ENCODE data around the gene ATR. TPM values are rescaled to one million over a fixed set of nuclear protein-coding genes. Genes with fewer than 3 reads are reported as not detected.

Gene ATR
- total and polyA plus RNA-seq, 9 of the 15 experiments (the other 6 are each of a cell fraction or from before 2014, with no cell fraction given) = 18.0 to 37.8 (median 23.2) TPM

GRCh38 chr3:142502187-142502985 is 76.1 kb downstream of the ATR start:
- Histone ChIP-seq H3K4me2 (ENCODE audit: insufficient read depth, low read length) (no peak overlapping the region), H3K4me3 (no peak overlapping the region), H3K36me3 (ENCODE audit: control insufficient read depth, insufficient read depth, low read length) (peaks cover 64% of the 10 kb centered on the region; the same call in 2 of the 3 replicates), H3K79me2 (ENCODE audit: control insufficient read depth, insufficient read depth, low read length) (no peaks in the 10 kb centered on the region), H3K9me1 (ENCODE audit: control insufficient read depth, insufficient read depth, low read length) (no peaks in the 10 kb centered on the region), H3K9me3 (replicated peaks; ENCODE audit: control insufficient read depth, insufficient read depth, low read depth, low read length) (no peaks in the 10 kb centered on the region), H3K27me3 (ENCODE audit: control insufficient read depth in 2 of 2, insufficient read depth in 2 of 2, low read length in 2 of 2) (no peaks in the 10 kb centered on the region), H3K9ac (ENCODE audit: insufficient read depth in 1 of 2, low read depth in 2 of 2, low read length in 2 of 2) (no peak overlapping the region), H3K4me1 (replicated peaks in 1 of 2; ENCODE audit: control insufficient read depth in 2 of 2, insufficient read depth in 2 of 2, low read length in 2 of 2) (no peaks in the 10 kb centered on the region), H2AFZ (ENCODE audit: low read depth, low read length) (no peak overlapping the region), H4K20me1 (replicated peaks; ENCODE audit: control insufficient read depth, insufficient read depth, low read length) (no peaks in the 10 kb centered on the region), H3K27ac (ENCODE audit: extremely low read depth, low read depth, low read length) (no peak overlapping the region)
- in situ Hi-C loops (cut with MboI) = no loop called here
- intact Hi-C loops (cut with micrococcal nuclease) = no loop called here
- BruUV-seq (replicated peaks) = no TSS peak
- no peak for ATAC-seq
- ChIA-PET POLR2A (no interaction called here), CTCF (ENCODE audit: low intra/inter-chr PET ratio) (no interaction called here)
- 92% methylated on average over 2 of the region's 2 CpGs for WGBS (ENCODE audit: insufficient coverage, low coverage, missing lambda C conversion rate)
- DNase-seq (ENCODE audit: extremely low read depth in 1 of 4, low spot score in 3 of 4) = no peak
- TF ChIP-seq, protein P1, sequence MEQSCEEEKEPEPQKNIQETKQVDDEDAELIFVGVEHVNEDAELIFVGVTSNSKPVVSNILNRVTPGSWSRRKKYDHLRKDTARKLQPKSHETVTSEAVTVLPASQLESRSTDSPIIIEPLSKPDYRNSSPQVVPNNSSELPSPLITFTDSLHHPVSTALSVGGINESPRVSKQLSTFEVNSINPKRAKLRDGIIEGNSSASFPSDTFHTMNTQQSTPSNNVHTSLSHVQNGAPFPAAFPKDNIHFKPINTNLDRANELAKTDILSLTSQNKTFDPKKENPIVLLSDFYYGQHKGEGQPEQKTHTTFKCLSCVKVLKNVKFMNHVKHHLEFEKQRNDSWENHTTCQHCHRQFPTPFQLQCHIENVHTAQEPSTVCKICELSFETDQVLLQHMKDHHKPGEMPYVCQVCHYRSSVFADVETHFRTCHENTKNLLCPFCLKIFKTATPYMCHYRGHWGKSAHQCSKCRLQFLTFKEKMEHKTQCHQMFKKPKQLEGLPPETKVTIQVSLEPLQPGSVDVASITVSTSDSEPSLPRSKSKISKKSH (CRISPR knock-in tag; IDR thresholded peaks at IDR 0.05) = no peak
- TF ChIP-seq ARNT (IDR thresholded peaks at IDR 0.05) (no peak), MEIS2 (IDR thresholded peaks at IDR 0.05; ENCODE audit: partially characterized antibody) (peak; percentile 31), PBX2 (CRISPR knock-in tag; IDR thresholded peaks at IDR 0.05; ENCODE audit: low read depth) (no peak), PBX2 (tag; conservative IDR thresholded peaks at IDR 0.05; ENCODE audit: low read depth) (peak; percentile 55), ATF3 (IDR thresholded peaks at IDR 0.05) (no peak), ATF3 (CRISPR knock-in tag; conservative IDR thresholded peaks at IDR 0.05) (no peak), PKNOX1 (IDR thresholded peaks at IDR 0.05) (peak; percentile 28; the same call in 1 of the 2 replicates), RBM25 (IDR thresholded peaks at IDR 0.05; ENCODE audit: low read depth, low read length, severe bottlenecking) (peak; percentile 80), ZNF146 (CRISPR knock-in tag; IDR thresholded peaks at IDR 0.05; ENCODE audit: unreplicated experiment) (peak; percentile 86), KDM1A (IDR thresholded peaks at IDR 0.05) (0 out of 4 replicates have a peak, but pooled peaks of 1 of the 2 experiments have one; percentile 21)
- no peak for FAIRE-seq
